ENCODE measurements around the gene PLEKHA4. TPM values are rescaled to one million over a fixed set of nuclear protein-coding genes. Genes with fewer than 3 reads are reported as not detected.

The PLEKHA4 gene
- total RNA-seq, 1 donor = 1.3 TPM

GRCh38 chr19:48833977-48834376, 34.4 kb downstream of the PLEKHA4 start:
- H3K27me3 ChIP-seq (ENCODE audit: insufficient read depth, low read length) = peaks cover 3% of the 10 kb centered on the region
- H3K4me3 ChIP-seq (ENCODE audit: low read length) = no peak overlapping the region
- no peaks in the 10 kb centered on the region for H3K9me3 ChIP-seq (ENCODE audit: low read depth, low read length)

DNA sequence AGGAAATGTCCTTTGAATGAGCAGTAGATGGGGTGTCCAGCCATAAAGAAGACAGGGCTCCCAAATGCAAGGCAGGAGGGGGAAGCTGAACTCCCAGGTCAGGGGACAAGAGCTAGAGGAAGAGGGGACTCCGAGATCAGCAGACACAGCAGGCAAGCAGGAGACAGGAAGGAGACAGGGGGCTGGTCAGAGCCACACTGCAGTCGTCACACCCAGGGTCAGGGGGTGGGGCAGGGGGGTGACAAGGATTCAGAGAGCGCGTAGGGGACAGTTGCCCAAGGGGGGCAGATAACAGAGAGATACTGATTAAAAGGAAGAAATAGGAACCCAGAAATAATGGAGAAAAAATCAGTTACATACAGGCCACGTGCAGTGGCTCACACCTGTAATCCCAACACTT, 35.4 kb downstream of the PLEKHA4 start:
- peaks cover 3% of the 10 kb centered on the region for H3K27me3 ChIP-seq (ENCODE audit: insufficient read depth, low read length)
- H3K4me3 ChIP-seq (ENCODE audit: low read length) = no peak overlapping the region
- H3K4me1 ChIP-seq (ENCODE audit: insufficient read depth, low read length) = peaks cover 22% of the 10 kb centered on the region
- H3K9me3 ChIP-seq (ENCODE audit: low read depth, low read length) = no peaks in the 10 kb centered on the region

More at GRCh38 chr19:48833977-48834376, 34.4 kb downstream of the PLEKHA4 start:
- H3K4me1 ChIP-seq (ENCODE audit: insufficient read depth, low read length) = peaks cover 23% of the 10 kb centered on the region

- Histone ChIP-seq H3K4me3 (ENCODE audit: low read length) (no peak overlapping the region), H3K9me3 (ENCODE audit: low read depth, low read length) (no peaks in the 10 kb centered on the region), H3K27me3 (ENCODE audit: insufficient read depth, low read length) (no peaks in the 10 kb centered on the region), H3K4me1 (ENCODE audit: insufficient read depth, low read length) (peaks cover 7% of the 10 kb centered on the region)
Measured at GRCh38 chr19:48830965-48831364, 37.5 kb downstream of the PLEKHA4 start.

DNA sequence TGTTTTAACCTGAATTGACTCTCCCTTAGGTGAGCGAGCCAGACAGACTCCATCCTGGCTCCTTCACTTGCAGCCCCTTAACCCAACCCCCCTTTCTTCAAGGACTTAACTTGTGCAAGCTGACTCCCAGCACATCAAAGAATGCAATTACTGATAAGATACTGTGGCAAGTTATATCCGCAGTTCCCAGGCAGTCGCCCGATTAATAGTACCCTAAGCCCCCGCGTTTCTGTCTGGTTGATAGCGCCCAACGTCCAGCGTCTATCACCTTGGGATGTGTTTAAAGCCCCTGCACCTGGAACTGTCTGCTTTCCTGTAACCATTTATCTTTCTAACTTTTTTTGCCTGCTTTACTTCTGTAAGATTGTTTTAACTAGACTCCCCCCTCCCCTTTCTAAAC, 38.3 kb downstream of the PLEKHA4 start:
- Histone ChIP-seq H3K4me3 (ENCODE audit: low read length) (no peak overlapping the region), H3K4me1 (ENCODE audit: insufficient read depth, low read length) (no peaks in the 10 kb centered on the region), H3K9me3 (ENCODE audit: low read depth, low read length) (no peaks in the 10 kb centered on the region), H3K27me3 (ENCODE audit: insufficient read depth, low read length) (no peaks in the 10 kb centered on the region)

GRCh38 chr19:48826606-48827020, 41.8 kb downstream of the PLEKHA4 start:
- Histone ChIP-seq H3K27me3 (ENCODE audit: insufficient read depth, low read length) (no peaks in the 10 kb centered on the region), H3K4me3 (ENCODE audit: low read length) (no peak overlapping the region), H3K4me1 (ENCODE audit: insufficient read depth, low read length) (no peaks in the 10 kb centered on the region), H3K9me3 (ENCODE audit: low read depth, low read length) (no peaks in the 10 kb centered on the region)

- H3K9me3 ChIP-seq (ENCODE audit: low read depth, low read length) = no peaks in the 10 kb centered on the region
- no peak overlapping the region for H3K4me3 ChIP-seq (ENCODE audit: low read length)
- no peaks in the 10 kb centered on the region for H3K27me3 ChIP-seq (ENCODE audit: insufficient read depth, low read length)
- H3K4me1 ChIP-seq (ENCODE audit: insufficient read depth, low read length) = no peaks in the 10 kb centered on the region
Measured at GRCh38 chr19:48822514-48822913, 45.9 kb downstream of the PLEKHA4 start.

DNA sequence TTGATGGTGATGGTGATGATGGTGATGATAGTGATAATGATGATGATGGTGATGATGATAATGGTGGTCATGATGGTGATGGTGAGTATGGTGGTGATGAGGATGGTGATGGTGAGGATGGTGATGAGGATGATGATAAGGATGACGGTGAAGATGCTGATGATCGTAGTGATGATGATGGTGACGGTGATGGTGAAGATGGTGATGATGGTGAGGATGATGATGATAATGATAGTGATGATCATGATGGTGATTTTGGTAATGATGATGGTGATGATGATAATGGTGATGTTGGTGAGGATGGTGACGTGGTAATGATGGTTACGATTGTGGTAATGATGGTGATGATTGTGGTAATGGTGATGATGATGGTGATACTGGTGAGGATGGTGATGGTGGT, 46.8 kb downstream of the PLEKHA4 start:
- Histone ChIP-seq H3K4me1 (ENCODE audit: insufficient read depth, low read length) (no peaks in the 10 kb centered on the region), H3K27me3 (ENCODE audit: insufficient read depth, low read length) (no peaks in the 10 kb centered on the region), H3K4me3 (ENCODE audit: low read length) (no peak overlapping the region), H3K9me3 (ENCODE audit: low read depth, low read length) (no peaks in the 10 kb centered on the region)

GRCh38 chr19:48819366-48819816, 49.0 kb downstream of the PLEKHA4 start:
- Histone ChIP-seq H3K4me3 (ENCODE audit: low read length) (no peak overlapping the region), H3K27me3 (ENCODE audit: insufficient read depth, low read length) (no peaks in the 10 kb centered on the region), H3K4me1 (ENCODE audit: insufficient read depth, low read length) (no peaks in the 10 kb centered on the region), H3K9me3 (ENCODE audit: low read depth, low read length) (no peaks in the 10 kb centered on the region)

DNA sequence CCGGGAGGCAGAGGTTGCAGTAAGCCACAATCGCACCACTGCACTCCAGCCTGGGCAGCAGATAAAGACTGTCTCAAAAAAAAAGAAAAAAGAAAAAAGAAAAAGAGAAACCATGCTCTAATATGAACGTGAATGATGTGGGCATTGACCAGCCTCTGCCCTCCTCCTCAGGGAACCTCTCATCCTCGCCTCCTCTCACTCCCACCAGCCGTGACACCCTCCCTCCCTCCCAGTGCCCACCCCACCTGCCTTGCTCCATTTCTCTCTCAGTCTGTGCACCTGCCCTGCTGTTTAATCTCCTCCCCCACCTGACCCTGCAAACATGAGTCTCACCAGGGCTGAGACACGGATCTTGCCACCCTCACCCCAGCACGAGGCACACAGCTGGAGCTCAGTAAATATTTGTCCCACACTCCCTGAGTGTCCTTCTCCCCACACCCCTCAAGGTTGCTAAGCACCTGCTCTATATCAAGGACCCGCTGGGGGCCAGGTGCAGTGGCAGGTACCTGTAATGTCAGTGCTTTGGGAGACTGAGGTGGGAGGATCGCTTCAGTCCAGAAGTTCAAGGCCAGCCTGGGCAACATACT, 50.1 kb downstream of the PLEKHA4 start:
- Histone ChIP-seq H3K4me3 (ENCODE audit: low read length) (no peak overlapping the region), H3K4me1 (ENCODE audit: insufficient read depth, low read length) (no peaks in the 10 kb centered on the region), H3K27me3 (ENCODE audit: insufficient read depth, low read length) (no peaks in the 10 kb centered on the region), H3K9me3 (ENCODE audit: low read depth, low read length) (no peaks in the 10 kb centered on the region)

DNA sequence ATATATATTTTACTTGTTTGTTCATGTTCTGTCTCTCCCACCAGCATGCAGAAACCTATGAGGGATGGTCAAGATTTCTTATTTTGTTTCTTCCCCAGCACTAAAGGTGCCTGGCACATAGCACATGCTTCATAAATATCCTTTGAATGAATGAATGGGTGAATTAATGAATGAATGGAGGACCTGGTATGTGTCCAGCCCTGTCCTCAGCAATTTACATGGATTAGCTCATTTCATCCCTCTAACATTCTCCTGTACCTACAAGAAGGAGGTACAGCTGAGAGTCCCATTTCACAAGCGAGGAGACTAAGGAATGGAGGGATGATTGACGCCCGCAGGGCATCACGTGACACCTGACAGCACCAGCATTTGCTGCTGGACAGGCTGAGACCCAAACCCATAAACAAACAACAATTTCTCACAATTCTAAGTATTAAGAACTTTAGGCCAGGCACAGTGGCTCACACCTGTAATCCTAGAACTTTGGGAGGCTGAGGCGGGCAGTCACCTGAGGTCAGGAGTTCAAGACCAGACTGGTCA, 50.8 kb downstream of the PLEKHA4 start:
- H3K9me3 ChIP-seq (ENCODE audit: low read depth, low read length) = no peaks in the 10 kb centered on the region
- no peak overlapping the region for H3K4me3 ChIP-seq (ENCODE audit: low read length)
- no peaks in the 10 kb centered on the region for H3K4me1 ChIP-seq (ENCODE audit: insufficient read depth, low read length)
- no peaks in the 10 kb centered on the region for H3K27me3 ChIP-seq (ENCODE audit: insufficient read depth, low read length)

DNA sequence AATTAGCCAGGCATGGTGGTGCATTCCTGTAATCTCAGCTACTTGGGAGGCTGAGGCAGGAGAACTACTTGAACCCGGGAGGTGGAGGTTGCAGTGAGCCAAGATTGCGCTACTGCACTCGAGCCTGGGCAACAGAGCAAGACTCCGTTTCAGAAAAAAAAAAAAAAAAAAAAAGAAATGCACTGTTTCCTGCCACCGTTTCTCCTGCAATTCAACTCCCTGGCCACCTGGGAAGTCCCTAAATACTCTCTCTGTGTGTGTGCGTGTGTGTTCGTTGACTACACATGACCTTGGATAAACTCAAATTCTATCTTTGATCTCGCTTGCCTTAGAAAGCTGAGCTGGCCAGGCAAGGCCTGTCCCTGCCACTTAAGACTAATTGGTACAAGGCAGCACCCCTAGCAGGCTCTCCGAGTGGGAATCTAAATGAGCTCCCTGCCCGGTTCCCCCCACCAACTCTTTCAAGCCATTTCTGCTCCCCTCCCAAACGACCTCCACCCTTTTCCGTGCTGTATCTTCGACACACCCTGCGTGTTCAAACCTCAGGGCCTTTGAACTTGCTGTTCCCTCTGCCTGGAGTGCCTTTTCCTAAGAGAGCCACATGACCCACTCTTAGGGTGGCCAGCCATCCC, 52.4 kb downstream of the PLEKHA4 start:
- Histone ChIP-seq H3K9me3 (ENCODE audit: low read depth, low read length) (no peaks in the 10 kb centered on the region), H3K4me1 (ENCODE audit: insufficient read depth, low read length) (peaks cover 15% of the 10 kb centered on the region), H3K27me3 (ENCODE audit: insufficient read depth, low read length) (no peaks in the 10 kb centered on the region), H3K4me3 (ENCODE audit: low read length) (no peak overlapping the region)

- Histone ChIP-seq H3K9me3 (ENCODE audit: low read depth, low read length) (no peaks in the 10 kb centered on the region), H3K27me3 (ENCODE audit: insufficient read depth, low read length) (no peaks in the 10 kb centered on the region), H3K4me1 (ENCODE audit: insufficient read depth, low read length) (peaks cover 22% of the 10 kb centered on the region), H3K4me3 (ENCODE audit: low read length) (no peak overlapping the region)
Measured at GRCh38 chr19:48814895-48815294, 53.5 kb downstream of the PLEKHA4 start.

DNA sequence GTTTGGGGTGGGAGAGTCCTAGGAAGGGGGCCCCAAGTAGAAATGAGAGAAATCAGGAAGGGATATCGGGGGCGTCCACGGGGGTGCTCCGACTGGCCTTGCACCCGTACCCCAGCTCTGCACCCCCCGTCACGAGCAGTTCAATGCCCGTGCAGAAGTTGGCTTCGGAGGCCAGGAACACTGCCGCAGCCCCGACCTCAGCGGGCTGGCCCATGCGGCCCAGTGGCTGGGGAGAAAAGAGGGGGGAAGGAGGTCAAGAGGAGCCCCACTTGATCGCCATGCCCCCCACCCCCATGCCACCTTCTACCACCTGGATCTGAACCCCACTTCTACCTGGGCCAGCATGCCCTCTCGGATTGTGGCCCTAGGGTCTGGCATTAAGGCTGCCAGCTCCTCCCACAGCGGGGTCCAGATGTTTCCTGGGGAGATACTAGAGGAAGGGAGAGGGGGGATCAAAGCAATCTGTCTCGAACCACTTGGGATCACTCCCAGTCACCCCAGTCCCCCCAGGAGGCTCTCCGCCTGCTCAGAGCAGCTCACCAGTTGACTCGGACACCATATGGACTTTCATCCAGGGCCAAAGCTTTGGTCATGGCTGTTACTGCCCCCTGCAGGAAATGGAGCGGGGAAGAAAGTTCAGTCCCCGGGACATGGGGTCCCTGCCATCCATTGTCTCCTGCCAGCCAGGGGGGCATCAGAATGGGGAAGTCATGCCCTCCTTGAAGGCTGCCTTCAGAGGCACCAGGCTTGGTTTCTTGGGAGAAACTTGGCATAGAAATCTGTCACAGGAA, 55.1 kb downstream of the PLEKHA4 start:
- Histone ChIP-seq H3K27me3 (ENCODE audit: insufficient read depth, low read length) (no peaks in the 10 kb centered on the region), H3K4me3 (ENCODE audit: low read length) (no peak overlapping the region), H3K4me1 (ENCODE audit: insufficient read depth, low read length) (peaks cover 25% of the 10 kb centered on the region), H3K9me3 (ENCODE audit: low read depth, low read length) (no peaks in the 10 kb centered on the region)

GRCh38 chr19:48812094-48812929, 56.1 kb downstream of the PLEKHA4 start:
- Histone ChIP-seq H3K9me3 (ENCODE audit: low read depth, low read length) (no peaks in the 10 kb centered on the region), H3K27me3 (ENCODE audit: insufficient read depth, low read length) (no peaks in the 10 kb centered on the region), H3K4me3 (ENCODE audit: low read length) (no peak overlapping the region), H3K4me1 (ENCODE audit: insufficient read depth, low read length) (peaks cover 25% of the 10 kb centered on the region)
